AG09309 (cell line): Measurements from ENCODE around the gene HAPSTR1.

Experiments
- DNase-seq: peaks from one replicate; pipeline ENCODE4 v3.0.0-alpha.2; 2010; ENCODE audit warnings: low read depth
- H3K4me3 ChIP-seq: 2 replicates; pipeline ENCODE4 v1.5.1; 2011; ENCODE audit warnings: mild to moderate bottlenecking, low read depth, low read length, moderate library complexity; ENCODE audit not compliant: control insufficient read depth
- TF ChIP-seq, protein P1 (sequence below): IDR thresholded peaks from 2 replicates; pipeline ENCODE4 v1.5.1; 2011; ENCODE audit warnings: mild to moderate bottlenecking, low read depth, low read length, inconsistent platforms; ENCODE audit not compliant: insufficient read depth, control insufficient read depth; ENCODE audit errors: missing control alignments

The HAPSTR1 gene

DNA sequence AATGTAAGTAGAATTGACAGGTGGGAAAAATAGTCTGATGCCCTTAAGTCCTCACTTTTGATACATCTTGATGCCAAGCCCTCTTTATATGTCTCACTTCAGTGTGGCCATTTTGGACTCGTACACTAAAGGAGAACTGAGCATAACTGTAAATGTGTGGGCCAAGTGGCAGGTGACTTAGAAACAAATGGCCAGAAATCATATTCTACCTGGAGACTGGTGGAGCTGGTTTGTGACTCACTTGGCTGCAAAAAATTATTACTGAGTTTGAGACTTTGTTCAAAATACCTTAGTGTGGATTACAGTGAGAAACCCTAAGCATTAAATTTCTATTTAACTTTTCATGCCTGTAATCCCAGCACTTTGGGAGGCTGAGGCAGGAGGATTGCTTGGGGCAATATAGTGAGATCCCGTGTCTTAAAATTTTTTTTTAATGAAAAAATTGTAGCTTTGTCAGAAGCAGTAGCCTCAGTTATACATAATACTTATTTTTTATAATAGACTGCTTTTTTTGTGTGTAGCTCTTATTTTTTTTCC is 5.0 kb downstream of the HAPSTR1 start:
- DNase-seq, result no peak
- H3K4me3 ChIP-seq, result no peak overlapping the region
- TF ChIP-seq, protein P1, sequence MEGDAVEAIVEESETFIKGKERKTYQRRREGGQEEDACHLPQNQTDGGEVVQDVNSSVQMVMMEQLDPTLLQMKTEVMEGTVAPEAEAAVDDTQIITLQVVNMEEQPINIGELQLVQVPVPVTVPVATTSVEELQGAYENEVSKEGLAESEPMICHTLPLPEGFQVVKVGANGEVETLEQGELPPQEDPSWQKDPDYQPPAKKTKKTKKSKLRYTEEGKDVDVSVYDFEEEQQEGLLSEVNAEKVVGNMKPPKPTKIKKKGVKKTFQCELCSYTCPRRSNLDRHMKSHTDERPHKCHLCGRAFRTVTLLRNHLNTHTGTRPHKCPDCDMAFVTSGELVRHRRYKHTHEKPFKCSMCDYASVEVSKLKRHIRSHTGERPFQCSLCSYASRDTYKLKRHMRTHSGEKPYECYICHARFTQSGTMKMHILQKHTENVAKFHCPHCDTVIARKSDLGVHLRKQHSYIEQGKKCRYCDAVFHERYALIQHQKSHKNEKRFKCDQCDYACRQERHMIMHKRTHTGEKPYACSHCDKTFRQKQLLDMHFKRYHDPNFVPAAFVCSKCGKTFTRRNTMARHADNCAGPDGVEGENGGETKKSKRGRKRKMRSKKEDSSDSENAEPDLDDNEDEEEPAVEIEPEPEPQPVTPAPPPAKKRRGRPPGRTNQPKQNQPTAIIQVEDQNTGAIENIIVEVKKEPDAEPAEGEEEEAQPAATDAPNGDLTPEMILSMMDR, result no peak

DNA sequence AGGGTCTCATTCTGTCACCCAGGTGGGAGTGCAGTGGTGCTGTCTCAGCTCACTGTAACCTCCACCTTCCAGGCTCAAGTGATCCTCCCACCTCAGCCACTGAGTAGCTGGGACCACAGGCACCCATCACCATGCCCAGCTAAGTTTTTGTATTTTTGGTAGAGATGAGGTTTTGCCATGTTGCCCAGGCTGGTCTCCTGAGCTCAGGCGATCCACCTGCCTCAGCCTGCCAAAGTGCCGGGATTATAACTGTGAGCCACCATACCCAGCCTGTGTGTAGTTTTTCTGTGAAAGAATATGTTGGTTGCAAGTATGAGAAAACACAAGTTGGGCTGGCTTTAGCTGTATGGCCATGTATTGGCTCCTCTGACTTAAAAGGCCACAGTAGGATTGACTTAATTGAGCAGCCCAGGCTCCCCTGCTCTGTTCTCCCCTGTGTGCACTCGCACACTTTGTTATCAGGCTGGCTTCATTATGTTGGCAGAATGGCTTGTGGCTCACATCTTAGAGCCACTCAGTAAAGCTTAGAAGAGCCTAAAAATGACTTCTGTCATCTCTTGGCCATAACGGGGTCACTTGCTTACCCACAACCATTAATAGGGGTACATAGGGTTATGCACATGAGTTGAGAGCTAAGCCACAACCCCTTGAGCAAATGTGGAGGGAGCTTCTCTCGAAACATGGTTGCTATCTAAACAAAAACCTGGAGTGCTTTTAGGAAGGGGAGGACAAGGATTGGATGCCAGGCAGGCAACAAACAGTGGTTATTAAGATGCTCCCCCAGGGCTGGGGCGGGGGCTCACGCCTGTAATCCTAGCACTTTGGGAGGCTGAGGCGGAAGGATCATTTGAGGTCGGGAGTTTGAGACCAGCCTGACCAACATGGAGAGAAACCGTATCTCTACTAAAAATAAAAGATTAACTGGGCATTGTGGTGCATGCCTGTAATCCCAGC is 6.1 kb downstream of the HAPSTR1 start:
- no peak overlapping the region for H3K4me3 ChIP-seq
- DNase-seq, result no peak
- TF ChIP-seq, protein P1, result no peak

DNA sequence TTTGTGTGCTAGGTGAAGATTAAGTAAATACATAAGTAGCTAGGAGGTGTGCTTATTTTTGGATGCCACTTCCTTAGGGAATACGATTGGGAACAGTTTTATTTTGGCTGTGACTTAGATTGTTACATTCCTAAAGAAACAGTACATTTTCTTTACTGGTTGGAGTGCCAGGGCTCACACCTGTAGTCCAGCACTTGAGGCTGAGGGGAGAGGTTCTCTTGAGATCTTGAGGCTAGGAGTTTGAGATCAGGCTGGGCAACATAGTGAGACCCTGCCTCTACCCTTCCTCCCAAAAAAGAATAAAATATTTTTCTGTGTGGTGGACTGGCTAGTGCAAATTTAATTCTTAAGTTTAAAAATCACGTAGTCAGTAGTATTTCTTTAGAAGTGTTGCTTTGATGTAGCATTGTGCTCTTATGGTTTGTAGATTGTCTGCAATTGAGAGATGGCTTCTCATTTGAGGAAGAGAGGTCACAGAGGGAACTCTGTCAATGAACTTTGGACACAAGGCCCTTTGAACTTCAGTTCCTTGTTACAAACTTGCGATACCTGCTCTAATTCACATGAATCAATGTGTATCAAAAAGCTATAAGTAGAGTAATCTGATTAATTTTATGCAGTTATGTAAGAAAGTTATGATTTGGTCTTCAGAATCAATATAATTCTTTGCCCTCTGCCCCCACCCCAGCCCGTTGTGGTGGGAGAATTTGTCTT is 7.1 kb downstream of the HAPSTR1 start:
- H3K4me3 ChIP-seq, result no peak overlapping the region
- no peak for DNase-seq

DNA sequence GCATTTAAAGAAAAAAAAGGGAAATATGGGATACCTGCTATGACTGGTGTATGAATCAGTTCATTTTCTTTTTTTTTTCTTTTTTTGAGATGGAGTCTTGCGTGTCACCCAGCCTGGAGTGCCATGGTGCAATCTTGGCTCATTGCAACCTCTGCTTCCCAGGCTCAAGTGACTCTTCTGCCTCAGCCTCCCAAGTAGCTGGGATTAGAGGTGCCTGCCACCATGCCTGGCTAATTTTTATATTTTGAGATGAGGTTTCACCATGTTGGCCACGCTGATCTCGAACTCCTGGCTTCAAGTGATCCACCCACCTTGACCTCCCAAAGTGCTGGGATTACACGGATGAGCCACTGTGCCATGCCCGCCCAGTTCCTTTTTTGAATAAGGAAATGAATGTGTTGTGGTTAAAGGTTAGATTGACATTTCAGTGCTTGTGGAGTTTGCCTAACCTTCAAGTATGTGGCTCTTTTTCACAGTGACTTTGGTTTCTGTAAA is 7.7 kb downstream of the HAPSTR1 start:
- no peak for DNase-seq
- TF ChIP-seq, protein P1, result no peak
- H3K4me3 ChIP-seq, result no peak overlapping the region

More for the DNA sequence above, 7.1 kb downstream of the HAPSTR1 start:
- TF ChIP-seq, protein P1, result no peak

DNA sequence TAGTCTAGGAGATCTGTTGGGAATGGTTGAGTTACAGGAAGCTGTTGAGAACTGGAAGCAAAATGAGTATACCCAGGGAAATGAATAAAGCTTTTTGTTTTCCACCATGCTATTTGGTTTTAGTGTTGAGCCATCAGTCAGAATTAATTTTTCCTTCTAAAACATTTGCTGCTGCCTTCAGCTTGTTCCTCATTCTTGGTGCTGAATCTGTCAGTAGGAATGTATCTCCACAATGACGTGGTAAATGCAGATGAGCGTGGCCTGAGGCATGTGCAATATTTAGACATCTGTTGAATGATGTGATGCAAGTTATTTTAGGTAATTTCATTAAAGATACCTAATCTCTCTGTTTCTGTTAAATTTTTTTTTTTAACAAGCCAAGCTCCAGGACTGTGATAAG is 10.9 kb downstream of the HAPSTR1 start:
- H3K4me3 ChIP-seq, result no peak overlapping the region
- TF ChIP-seq, protein P1, result no peak
- DNase-seq, result peak; percentile 72

DNA sequence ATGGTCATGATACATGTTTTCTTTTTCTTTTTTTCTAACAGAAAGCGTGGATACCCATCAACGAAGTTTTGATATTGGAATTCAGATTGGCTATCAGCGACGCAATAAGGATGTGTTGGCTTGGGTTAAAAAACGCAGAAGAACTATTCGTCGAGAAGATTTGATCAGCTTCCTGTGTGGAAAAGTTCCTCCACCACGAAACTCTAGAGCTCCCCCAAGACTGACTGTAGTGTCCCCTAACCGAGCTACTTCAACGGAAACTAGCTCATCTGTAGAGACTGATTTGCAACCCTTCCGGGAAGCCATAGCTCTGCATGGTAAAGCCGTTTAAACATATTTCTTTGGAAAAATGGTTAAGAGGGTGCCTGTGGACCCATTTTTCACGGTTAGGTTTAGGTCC is 11.5 kb downstream of the HAPSTR1 start:
- TF ChIP-seq, protein P1, result no peak
- no peak overlapping the region for H3K4me3 ChIP-seq
- DNase-seq, result no peak
